SK-N-SH (cell line): Measurements from ENCODE around the gene TCEA2.

Experiments used
- EP300 ChIP-seq, 2 experiments: IDR thresholded peaks; 2 replicates each; pipeline versions ENCODE4 v1.4.0 to v1.6.1; 2012; ENCODE audit warnings: borderline replicate concordance in 1 of 2, low read depth in 1 of 2, low read length in 1 of 2
- EZH2phosphoT487 ChIP-seq: fragments of 200-600 bp; sonication (generic); IDR thresholded peaks from 2 replicates; pipeline ENCODE4 v1.6.1; 2017; ENCODE audit warnings: low read depth, mixed run types, mild to moderate bottlenecking, antibody characterized with exemption, moderate library complexity, borderline replicate concordance
- FOXJ3 ChIP-seq: sonication (generic); formaldehyde crosslinking; IDR thresholded peaks from 2 replicates; pipeline ENCODE4 v1.5.1; 2020; ENCODE audit warnings: mild to moderate bottlenecking, missing genetic modification reagents
- RAD21 ChIP-seq: IDR thresholded peaks from 2 replicates; pipeline ENCODE4 v1.6.1; 2012; ENCODE audit warnings: mild to moderate bottlenecking, low read length
- RCOR1 ChIP-seq: fragments of 150-350 bp; IDR thresholded peaks from 2 replicates; pipeline ENCODE4 v1.6.1; 2017; ENCODE audit warnings: antibody characterized with exemption, low read length
- SMC3 ChIP-seq: IDR thresholded peaks from 2 replicates; pipeline ENCODE4 v1.6.1; 2012; ENCODE audit warnings: low read depth, low read length, improper control_type of control experiment
- TAF1 ChIP-seq: IDR thresholded peaks from 2 replicates; pipeline ENCODE4 v1.6.1; 2012; ENCODE audit warnings: low read depth, mild to moderate bottlenecking, low read length, moderate library complexity, borderline replicate concordance
- TCF12 ChIP-seq: IDR thresholded peaks from 2 replicates; pipeline ENCODE4 v1.4.0; 2012
- TF ChIP-seq, protein P1 (sequence below): fragments of 200-600 bp; sonication (generic); IDR thresholded peaks from 2 replicates; pipeline ENCODE4 v1.6.1; 2017; ENCODE audit warnings: antibody characterized with exemption, mild to moderate bottlenecking, moderate library complexity
- TF ChIP-seq, protein P2 (sequence below): fragments of 150-350 bp; IDR thresholded peaks from 2 replicates; pipeline ENCODE4 v1.6.1; 2016; ENCODE audit warnings: mild to moderate bottlenecking, low read depth, low read length

DNA sequence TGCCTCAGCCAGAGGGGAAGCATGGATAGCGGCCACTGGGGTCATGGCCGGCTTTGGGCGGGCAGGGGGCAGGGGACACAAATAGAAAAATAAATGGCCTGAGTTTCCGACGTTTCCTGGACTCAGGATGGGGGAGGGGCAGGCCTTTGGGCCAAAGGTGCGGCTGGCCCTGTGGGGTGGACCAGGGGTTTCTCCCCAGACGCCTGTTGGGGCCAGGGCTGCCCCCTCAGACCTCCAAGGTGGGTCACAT, 6.4 kb upstream of the TCEA2 start:
- TF ChIP-seq, protein P1, sequence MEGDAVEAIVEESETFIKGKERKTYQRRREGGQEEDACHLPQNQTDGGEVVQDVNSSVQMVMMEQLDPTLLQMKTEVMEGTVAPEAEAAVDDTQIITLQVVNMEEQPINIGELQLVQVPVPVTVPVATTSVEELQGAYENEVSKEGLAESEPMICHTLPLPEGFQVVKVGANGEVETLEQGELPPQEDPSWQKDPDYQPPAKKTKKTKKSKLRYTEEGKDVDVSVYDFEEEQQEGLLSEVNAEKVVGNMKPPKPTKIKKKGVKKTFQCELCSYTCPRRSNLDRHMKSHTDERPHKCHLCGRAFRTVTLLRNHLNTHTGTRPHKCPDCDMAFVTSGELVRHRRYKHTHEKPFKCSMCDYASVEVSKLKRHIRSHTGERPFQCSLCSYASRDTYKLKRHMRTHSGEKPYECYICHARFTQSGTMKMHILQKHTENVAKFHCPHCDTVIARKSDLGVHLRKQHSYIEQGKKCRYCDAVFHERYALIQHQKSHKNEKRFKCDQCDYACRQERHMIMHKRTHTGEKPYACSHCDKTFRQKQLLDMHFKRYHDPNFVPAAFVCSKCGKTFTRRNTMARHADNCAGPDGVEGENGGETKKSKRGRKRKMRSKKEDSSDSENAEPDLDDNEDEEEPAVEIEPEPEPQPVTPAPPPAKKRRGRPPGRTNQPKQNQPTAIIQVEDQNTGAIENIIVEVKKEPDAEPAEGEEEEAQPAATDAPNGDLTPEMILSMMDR = no peak
- no peak for TF ChIP-seq EP300 (IDR thresholded peaks at IDR 0.05; ENCODE audit: borderline replicate concordance in 1 of 2, low read depth in 1 of 2, low read length in 1 of 2)
- TF ChIP-seq TCF12 = no peak
- TF ChIP-seq RCOR1 = no peak
- TF ChIP-seq EZH2phosphoT487 = no peak
- TF ChIP-seq FOXJ3 (CRISPR knock-in tag) = no peak
- TF ChIP-seq, protein P2, sequence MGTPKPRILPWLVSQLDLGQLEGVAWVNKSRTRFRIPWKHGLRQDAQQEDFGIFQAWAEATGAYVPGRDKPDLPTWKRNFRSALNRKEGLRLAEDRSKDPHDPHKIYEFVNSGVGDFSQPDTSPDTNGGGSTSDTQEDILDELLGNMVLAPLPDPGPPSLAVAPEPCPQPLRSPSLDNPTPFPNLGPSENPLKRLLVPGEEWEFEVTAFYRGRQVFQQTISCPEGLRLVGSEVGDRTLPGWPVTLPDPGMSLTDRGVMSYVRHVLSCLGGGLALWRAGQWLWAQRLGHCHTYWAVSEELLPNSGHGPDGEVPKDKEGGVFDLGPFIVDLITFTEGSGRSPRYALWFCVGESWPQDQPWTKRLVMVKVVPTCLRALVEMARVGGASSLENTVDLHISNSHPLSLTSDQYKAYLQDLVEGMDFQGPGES = no peak
- no peak for TF ChIP-seq TAF1
- no peak for TF ChIP-seq RAD21
- no peak for TF ChIP-seq SMC3
